Measurements from ENCODE around the gene KIR2DL4.
"Not testable (repeated sequence)": the region's sequence is repeated elsewhere in the genome, so short reads cannot be mapped to it uniquely, and the experiment has no call there.

The KIR2DL4 gene

GRCh38 chr19:54805665-54806515 lies 2.5 kb downstream of the KIR2DL4 start:
- DNase-seq, result no peak

GRCh38 chr19:54806516-54806838 lies 3.1 kb downstream of the KIR2DL4 start:
- DNase-seq, result no peak

GRCh38 chr19:54814571-54814970 lies 11.2 kb downstream of the KIR2DL4 start:
- DNase-seq, result not testable (repeated sequence)

DNA sequence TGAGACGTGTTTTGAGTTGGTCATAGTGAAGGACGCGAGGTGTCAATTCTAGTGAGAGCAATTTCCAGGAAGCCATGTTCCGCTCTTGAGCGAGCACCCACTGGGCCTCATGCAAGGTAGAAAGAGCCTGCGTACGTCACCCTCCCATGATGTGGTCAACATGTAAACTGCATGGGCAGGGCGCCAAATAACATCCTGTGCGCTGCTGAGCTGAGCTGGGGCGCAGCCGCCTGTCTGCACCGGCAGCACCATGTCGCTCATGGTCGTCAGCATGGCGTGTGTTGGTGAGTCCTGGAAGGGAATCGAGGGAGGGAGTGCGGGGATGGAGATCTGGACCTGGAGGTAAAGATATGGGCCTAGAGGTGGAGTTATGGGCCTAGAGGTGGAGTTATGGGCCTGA lies 12.8 kb downstream of the KIR2DL4 start, which contains the start of gene KIR3DL1:
Gene KIR3DL1, plus strand, starts transcription at position 218 of the 400 bp plus-strand sequence.
- DNase-seq, result not testable (repeated sequence)

DNA sequence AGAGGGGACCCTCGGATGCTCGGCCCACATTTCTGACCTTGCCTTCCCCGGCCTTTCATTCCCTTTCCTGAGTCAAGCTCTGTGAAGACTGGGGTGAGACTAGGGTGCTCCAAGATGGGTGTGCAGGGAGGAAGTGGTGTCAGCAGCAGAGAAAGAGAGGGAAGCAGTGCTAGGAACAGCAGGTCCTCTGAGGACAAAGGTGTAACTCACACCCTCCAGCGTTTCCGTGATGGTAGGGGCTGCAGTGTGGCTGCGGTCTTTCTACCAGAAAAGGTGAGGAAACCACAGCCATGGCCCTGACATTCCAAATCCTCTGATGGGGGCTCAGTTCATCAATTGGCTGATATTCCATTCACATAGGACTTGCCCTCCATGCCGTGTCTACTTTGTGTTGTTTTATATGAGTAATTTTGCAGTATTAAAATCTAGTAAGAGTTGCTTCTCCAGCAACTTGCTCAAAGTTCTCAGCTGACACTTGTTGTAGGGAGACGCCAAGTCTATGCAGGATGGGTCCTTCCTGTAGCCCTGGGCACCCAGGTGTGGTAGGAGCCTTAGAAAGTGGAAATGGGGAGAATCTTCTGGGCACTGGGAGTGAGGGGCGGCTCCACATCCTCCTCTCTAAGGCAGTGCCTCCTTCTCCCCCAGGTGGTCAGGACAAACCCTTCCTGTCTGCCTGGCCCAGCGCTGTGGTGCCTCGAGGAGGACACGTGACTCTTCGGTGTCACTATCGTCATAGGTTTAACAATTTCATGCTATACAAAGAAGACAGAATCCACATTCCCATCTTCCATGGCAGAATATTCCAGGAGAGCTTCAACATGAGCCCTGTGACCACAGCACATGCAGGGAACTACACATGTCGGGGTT lies 14.5 kb downstream of the KIR2DL4 start:
- no peak for DNase-seq

DNA sequence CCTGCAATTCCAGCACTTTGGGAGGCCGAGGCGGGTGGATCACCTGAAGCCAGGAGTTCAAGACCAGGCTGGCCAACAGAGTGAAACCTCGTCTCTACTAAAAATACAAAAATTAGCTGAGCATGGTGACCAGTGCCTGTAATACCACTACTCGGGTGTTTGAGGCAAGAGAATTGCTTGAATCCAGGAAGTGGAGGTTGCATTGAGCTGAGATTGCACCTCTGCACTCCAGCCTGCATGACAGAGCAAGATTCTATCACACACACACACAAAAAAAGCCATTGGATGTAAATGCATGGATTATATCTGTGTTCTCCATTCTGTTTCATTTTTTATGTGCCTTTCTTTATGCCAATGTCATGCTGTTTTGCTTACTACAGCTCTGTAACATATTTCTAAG lies 21.0 kb downstream of the KIR2DL4 start:
- not testable (repeated sequence) for DNase-seq

DNA sequence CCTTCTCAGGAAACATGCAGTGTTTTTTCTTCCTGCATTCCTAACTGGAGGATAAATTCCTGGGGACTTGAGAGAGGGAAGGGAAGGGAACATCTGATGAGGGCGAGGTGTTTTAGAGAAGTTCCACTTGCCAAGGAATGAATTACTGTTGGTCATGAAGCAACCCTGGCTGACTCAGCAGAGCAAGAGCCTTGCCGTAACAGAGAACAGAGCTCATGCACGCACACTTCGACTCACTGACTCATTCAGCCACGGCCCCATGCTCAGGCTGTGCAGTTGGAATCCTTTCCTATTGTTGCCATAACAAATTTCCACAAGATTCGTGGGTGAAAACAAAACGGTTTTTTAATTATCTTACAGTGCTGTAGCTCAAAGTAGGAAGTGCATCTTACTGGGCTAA lies 21.9 kb downstream of the KIR2DL4 start:
- DNase-seq, result not testable (repeated sequence)

DNA sequence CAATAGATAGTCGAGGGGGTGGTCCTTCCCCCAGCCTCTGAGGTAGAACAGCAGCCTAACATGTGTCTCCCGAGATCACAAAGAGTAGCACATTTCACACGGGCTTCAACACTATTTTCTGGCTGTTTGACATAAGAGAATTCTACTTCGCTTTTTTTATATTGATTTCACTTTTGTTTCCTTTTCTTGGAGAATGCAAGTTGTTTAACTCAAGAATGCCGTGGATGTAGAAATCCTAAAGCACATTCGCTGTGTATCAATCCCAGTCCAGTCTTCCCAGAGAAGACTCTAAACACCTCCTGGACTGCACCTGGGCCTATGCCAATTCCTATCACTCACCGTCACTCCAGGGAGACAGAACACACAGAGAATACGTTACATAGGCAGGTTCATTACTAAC lies 24.7 kb downstream of the KIR2DL4 start:
- not testable (repeated sequence) for DNase-seq

DNA sequence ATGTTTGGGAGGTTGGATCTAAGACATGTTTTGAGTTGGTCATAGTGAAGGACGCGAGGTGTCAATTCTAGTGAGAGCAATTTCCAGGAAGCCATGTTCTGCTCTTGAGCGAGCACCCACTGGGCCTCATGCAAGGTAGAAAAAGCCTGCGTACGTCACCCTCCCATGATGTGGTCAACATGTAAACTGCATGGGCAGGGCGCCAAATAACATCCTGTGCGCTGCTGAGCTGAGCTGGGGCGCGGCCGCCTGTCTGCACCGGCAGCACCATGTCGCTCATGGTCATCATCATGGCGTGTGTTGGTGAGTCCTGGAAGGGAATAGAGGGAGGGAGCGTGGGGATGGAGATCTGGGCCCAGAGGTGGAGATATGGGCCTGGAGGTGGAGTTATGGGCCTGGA lies 29.1 kb downstream of the KIR2DL4 start, which contains the start of gene KIR2DS4:
Gene KIR2DS4, plus strand, starts transcription at position 181 of the 400 bp plus-strand sequence.
- DNase-seq, result not testable (repeated sequence)

DNA sequence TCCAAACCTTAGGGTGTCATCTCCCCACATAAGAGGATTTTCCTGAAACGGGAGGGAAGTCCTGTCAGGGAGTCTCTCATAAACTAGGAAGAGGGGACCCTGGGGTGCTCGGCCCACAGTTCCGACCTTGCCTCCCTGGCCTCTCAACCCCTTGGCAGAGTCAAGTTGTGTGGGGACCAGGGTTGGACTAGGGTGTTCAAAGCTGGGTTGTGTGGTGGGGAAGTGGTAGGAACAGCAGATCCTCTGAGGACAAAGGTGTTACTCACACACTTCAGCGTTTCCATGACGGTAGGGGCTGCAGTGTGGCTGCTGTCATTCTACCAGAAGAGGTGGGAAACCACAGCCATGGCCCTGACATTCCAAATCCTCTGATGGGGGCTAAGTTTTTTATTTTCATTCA lies 31.7 kb downstream of the KIR2DL4 start:
- not testable (repeated sequence) for DNase-seq

DNA sequence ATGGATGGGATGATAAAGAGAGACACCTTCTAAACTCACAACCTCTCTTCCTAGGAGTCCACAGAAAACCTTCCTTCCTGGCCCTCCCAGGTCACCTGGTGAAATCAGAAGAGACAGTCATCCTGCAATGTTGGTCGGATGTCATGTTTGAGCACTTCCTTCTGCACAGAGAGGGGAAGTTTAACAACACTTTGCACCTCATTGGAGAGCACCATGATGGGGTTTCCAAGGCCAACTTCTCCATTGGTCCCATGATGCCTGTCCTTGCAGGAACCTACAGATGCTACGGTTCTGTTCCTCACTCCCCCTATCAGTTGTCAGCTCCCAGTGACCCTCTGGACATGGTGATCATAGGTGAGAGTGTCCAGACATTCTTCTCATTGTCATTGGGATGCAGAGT lies 34.1 kb downstream of the KIR2DL4 start:
- DNase-seq, result not testable (repeated sequence)

DNA sequence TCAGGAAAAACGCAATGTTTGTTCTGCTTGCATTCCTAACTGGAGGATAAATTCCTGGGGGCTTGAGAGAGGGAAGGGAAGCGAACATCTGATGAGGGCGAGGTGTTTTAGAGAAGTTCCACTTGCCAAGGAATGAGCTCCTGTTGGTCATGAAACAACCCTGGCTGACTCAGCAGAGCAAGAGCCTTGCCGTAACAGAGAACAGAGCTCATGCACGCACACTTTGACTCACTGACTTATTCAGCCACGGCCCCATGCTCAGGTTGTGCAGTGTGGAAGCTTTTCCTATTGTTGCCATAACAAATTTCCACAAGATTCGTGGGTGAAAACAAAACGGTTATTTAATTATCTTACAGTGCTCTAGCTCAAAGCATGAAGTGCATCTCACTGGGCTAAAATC lies 39.8 kb downstream of the KIR2DL4 start:
- not testable (repeated sequence) for DNase-seq

GRCh38 chr19:54850061-54850640 lies 46.7 kb downstream of the KIR2DL4 start, which contains the start of gene KIR3DL2:
Gene KIR3DL2 (plus strand): TSS chr19:54850443. CDS start chr19:54850476, 33 bp downstream.
- not testable (repeated sequence) for DNase-seq

- no peak for DNase-seq
These were observed 47.5 kb downstream of the KIR2DL4 start for GRCh38 chr19:54850930-54851329.

DNA sequence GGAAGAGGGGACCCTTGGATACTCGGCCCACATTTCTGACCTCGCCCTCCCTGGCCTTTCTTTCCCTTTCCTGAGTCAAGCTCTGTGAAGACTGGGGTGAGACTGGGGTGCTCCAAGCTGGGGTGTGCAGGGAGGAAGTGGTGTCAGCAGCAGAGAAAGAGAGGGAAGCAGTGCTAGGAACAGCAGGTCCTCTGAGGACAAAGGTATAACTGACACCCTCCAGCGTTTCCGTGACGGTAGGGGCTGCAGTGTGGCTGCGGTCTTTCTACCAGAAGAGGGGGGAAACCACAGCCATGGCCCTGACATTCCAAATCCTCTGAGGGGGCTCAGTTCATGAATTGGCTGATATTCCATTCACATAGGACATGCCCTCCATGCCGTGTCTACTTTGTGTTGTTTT lies 47.9 kb downstream of the KIR2DL4 start:
- DNase-seq, result no peak

DNA sequence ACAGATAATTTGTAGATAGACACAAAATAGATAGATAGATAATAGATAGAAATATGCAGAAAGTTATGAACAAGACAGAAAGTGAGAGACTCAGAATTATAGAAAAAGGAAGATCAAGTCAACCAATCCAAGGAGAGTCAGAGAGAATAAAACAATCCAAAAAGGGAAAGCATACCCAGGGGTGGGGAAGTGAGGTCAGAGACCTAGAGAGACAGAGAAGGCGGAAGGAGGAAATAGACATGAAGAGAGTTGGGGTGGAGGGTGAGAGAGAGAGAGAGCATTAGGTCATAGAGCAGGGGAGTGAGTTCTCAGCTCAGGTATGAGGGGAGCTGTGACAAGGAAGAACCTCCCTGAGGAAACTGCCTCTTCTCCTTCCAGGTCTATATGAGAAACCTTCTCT lies 51.8 kb downstream of the KIR2DL4 start:
- DNase-seq, result not testable (repeated sequence)

- DNase-seq, result not testable (repeated sequence)
These were observed 55.1 kb downstream of the KIR2DL4 start for GRCh38 chr19:54858476-54858875.

GRCh38 chr19:54859421-54859820 lies 56.0 kb downstream of the KIR2DL4 start:
- not testable (repeated sequence) for DNase-seq

- DNase-seq, result not testable (repeated sequence)
These were observed 60.0 kb downstream of the KIR2DL4 start for GRCh38 chr19:54863459-54863858.
